HG02840 (cell line): ENCODE results near the gene CSNK1G3.
"Not testable (repeated sequence)": the region's sequence is repeated elsewhere in the genome, so short reads cannot be mapped to it uniquely, and the experiment has no call there.

Source experiments
- ATAC-seq: cut with Tn5 transposase; IDR thresholded peaks from one replicate; pipeline ENCODE4 v1.9.1; 2021; ENCODE audit warnings: mild to moderate bottlenecking, moderate library complexity, moderate number of reproducible peaks; ENCODE audit not compliant: unreplicated experiment, low FRiP score

CSNK1G3 gene

GRCh38 chr5:123628860-123629544 lies 117.0 kb downstream of the CSNK1G3 start:
- ATAC-seq = no peak

DNA sequence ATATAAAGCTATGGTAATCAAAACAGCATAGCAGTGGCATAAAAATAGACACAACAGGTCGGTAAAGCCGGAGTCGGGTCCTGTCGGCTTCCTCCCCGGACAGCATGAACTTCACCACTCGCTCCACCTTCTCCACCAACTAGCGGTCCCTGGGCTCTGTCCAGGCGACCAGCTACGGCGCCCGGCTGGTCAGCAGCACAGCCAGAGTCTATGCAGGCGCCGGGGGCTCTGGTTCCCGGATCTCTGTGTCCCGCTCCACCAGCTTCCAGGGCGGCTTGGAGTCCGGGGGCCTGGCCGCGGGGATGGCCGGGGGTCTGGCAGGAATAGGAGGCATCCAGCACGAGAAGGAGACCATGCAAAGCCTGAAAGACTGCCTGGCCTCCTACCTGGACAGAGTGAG lies 124.0 kb downstream of the CSNK1G3 start:
- no peak for ATAC-seq

GRCh38 chr5:123637028-123637427 lies 125.1 kb downstream of the CSNK1G3 start:
- ATAC-seq = not testable (repeated sequence)

- ATAC-seq = no peak
Measured at GRCh38 chr5:123639244-123639643, 127.3 kb downstream of the CSNK1G3 start.

- no peak for ATAC-seq
Measured at GRCh38 chr5:123645024-123645603, 133.1 kb downstream of the CSNK1G3 start.

GRCh38 chr5:123647066-123647465 lies 135.1 kb downstream of the CSNK1G3 start:
- no peak for ATAC-seq

DNA sequence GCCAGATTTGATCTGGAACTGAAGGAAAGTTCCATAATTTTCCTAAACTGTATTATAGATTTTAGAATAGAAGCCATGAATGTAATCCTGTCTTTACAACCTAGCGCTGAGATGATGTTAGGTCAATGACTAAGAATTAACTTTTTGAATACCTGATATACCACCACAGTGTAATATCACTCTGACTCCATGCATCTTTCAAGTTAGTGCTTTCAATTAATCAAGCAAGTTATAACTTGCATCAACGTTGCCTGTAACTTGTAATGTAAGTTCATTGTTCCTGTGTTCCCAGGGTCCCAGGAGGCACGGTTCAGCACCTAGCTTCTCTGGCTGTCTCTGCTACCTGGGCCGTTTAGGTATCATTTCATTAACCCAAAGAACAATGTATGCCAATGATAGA lies 139.3 kb downstream of the CSNK1G3 start:
- ATAC-seq = no peak

DNA sequence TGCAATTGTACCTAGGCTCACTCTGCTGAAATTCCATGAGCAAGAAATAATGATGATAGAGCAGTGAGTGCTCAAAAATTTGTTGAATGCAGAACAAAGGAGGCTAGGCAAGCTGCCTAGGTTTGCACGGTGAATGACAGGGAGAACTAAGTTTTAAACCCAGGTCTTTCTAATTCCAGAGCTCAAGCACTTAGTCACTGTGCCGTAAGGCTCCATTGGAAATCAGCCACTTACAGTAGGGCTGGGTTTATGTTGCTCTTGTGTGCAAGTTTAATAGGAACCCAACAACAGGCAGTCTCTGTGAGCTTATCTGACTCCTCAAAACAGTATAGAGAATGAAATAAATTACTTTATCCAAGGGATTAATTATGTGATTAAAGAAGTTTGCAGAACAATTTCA lies 147.0 kb downstream of the CSNK1G3 start:
- no peak for ATAC-seq

DNA sequence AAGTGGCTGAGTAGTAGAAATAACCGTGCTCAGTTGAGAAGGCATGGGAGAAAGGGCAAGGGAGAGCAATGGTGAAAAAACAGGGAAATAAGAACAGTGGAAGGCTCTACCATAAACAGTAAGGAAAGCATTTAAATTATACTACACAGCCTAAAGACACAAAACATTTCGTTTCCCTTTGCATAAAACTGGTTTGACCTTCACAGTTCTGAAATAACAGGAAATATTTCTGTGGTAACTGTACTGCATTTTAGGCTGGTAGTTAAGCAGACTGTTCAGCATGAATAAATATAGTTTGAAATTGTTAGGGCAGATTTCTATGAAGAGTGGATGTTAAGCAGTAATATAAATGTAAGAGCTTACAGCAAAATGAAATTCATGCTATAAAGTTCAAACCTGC lies 147.5 kb downstream of the CSNK1G3 start:
- ATAC-seq = no peak

- no peak for ATAC-seq
Measured at GRCh38 chr5:123664961-123665360, 153.0 kb downstream of the CSNK1G3 start.

GRCh38 chr5:123665822-123666371 lies 153.9 kb downstream of the CSNK1G3 start:
- no peak for ATAC-seq
